Psoas muscle (tissue), 8 donors: ENCODE data around the gene BDH1. TPM values are rescaled to one million over a fixed set of nuclear protein-coding genes. Genes with fewer than 3 reads are reported as not detected.

Experiments
- ATAC-seq, 4 donors: fragments of 200-7000 bp; cut with Tn5 transposase; one replicate each; pipeline ENCODE4 v1.9.1; 2020; ENCODE audit warnings: moderate library complexity in 3 of 4, mild to moderate bottlenecking in 2 of 4
- DNase-seq, 2 donors: peaks; one replicate each; pipeline ENCODE4 v3.0.0-alpha.2; 2020
- H3K27ac ChIP-seq: fragments of 200-600 bp; one replicate; pipeline ENCODE4 v1.8.0; 2022
- H3K27me3 ChIP-seq, 3 donors: fragments of 200-600 bp in 1 of 3; one replicate each; pipeline versions ENCODE4 v1.6.1 to v1.8.0; 2013 to 2022; ENCODE audit warnings: low read length in 2 of 3, mild to moderate bottlenecking in 2 of 3, moderate library complexity in 1 of 3; ENCODE audit not compliant: insufficient read depth in 3 of 3
- H3K36me3 ChIP-seq, 2 donors: fragments of 200-600 bp in 1 of 2; one replicate each; pipeline versions ENCODE4 v1.6.1 to v1.8.0; 2013 to 2022; ENCODE audit warnings: low read depth in 1 of 2, mild to moderate bottlenecking in 1 of 2, moderate library complexity in 1 of 2; ENCODE audit not compliant: insufficient read depth in 1 of 2
- H3K4me1 ChIP-seq: fragments of 200-600 bp; one replicate; pipeline ENCODE4 v1.8.0; 2022
- H3K4me3 ChIP-seq: fragments of 200-600 bp; one replicate; pipeline ENCODE4 v1.8.0; 2022; ENCODE audit warnings: mild to moderate bottlenecking
- H3K9me3 ChIP-seq: fragments of 200-600 bp; one replicate; pipeline ENCODE4 v1.8.0; 2022
- CTCF ChIP-seq: fragments of 200-600 bp; IDR thresholded peaks from one replicate; pipeline ENCODE4 v1.8.0; 2022; ENCODE audit warnings: antibody characterized with exemption
- WGBS, 3 donors: extraction: QIAGEN DNeasy Blood & Tissue Kit; methylation state at CpG; one replicate each; pipeline versions ENCODE4 v1.1.6 to v1.1.7; 2013; 5-methylcytosine and 5-hydroxymethylcytosine counted together
- intact Hi-C, 2 donors: fragments of 100-400 bp; cut with DNase I; formaldehyde crosslinking; loops; one replicate each; pipeline versions ENCODE4 v1.11.0 to v1.14.2; 2022
- polyA plus RNA-seq, 3 donors: library from polyadenylated mRNA; stranded (reverse); fragments of 200-250 nt; gene quantifications; one replicate each; pipeline ENCODE4 v1.2.3, GENCODE V29; 2013
- total RNA-seq, 4 donors: library from RNA; stranded (reverse); fragmentation: NEBNext Ultra II Directional in 2 of 4; extraction: Animal tissue kit (Norgen Biotek cat#: 25700) in 2 of 4; gene quantifications; one replicate each; pipeline versions ENCODE4 v1.2.1 to v1.2.4, GENCODE V29; 2021 to 2023
- donor health status: healthy with polysubstance abuse.
- donor health status: DM: no; HTN: no; CAD: no; lungs with moderate emphysema.
- donor health status: Bipolar disorder and iron deficiency.
- donor health status: healthy.
- donor health status: DM: yes; HTN: yes; CAD: no.
- donor health status: DM: no; HTN: no; CAD: no.
- donor health status: DM: no; HTN: no; CAD: no.
- donor health status: DM: yes; HTN: yes; CAD: no.

Gene BDH1
- total and polyA plus RNA-seq, 7 donors, result 5.4 to 47.6 (median 16.0) TPM

DNA sequence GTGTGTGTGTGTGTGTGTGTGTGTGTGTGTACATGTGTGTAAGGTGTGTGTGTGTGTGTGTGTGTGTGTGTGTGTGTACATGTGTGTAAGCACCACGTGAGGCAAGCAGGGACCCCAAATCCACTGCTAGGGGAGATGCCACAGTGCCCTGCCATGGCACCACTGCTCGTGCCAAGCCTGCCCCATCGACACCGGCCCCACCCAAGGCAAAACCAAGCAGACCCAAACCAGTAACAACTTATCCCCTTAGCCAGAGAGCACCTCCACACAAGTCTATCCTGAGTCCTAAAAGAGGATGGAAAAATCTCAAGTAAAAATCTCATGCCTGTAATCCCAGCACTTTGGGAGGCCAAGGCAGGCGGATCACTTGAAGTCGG is 45.1 kb downstream of the BDH1 start:
- Histone ChIP-seq H3K27ac (no peak overlapping the region), H3K4me3 (no peak overlapping the region), H3K4me1 (no peaks in the 10 kb centered on the region), H3K36me3 (peaks cover 0 to 4% of the 10 kb centered on the region in 2 donors), H3K27me3 (peaks cover 0 to 4% (median 0%) of the 10 kb centered on the region in 3 donors), H3K9me3 (no peaks in the 10 kb centered on the region)
- TF ChIP-seq CTCF, result no peak
- ATAC-seq, result peak in 1 of 4 donors; percentile 7
- 76 to 85% (median 85%) methylated on average over 6 of the region's 6 CpGs for WGBS, 3 donors
- no peak for DNase-seq
- intact Hi-C loops, result loop anchor here in 1 of 2 donors (2.0 kb wide), 2 partner anchors 254 to 284 kb away; no protein-coding TSS in a partner anchor

DNA sequence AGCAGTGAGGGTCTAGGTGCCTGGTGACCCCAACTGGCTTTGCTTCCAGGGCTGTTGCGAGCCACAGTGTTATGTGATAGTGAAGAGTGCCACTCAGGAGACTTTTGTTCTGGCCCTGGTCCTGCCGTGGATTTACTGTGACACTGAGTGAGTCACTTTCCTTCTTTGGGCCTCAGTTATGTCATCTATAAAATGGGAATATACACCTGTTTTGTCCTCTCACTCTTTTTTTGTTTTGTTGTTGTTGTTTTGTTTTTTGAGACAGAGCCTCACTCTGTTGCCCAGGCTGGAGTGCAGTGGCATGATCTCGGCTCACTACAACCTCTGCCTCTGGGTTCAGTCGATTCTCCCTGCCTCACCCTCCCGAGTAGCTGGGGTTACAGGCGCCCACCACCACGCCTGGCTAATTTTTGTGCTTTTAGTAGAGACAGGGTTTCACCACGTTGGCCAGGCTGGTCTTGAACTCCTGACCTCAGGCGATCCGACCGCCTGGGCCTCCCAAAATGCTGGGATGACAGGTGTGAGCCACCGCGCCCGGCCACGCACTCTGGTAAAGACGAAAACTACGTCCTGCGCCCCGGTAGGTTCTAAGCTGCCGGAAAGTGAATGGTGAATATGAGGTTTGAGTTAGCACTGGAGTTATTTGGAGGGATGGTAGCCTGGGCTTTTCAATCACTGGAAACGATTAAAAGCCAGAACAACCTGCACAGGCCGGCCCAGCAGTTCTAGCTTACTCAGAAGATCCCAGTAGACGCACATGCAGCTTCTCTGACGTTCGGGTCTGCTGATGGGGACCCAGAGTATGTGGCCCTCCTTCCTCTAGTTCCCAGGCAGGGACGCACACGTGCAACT is 46.6 kb downstream of the BDH1 start:
- intact Hi-C loops, result loop anchor here in 1 of 2 donors (5.0 kb wide), 1 partner anchor 287 kb away; no protein-coding TSS in a partner anchor
- no peaks in the 10 kb centered on the region for H3K9me3 ChIP-seq
- no peak for DNase-seq
- H3K36me3 ChIP-seq, result peaks cover 0 to 4% of the 10 kb centered on the region in 2 donors
- peaks cover 0 to 4% (median 0%) of the 10 kb centered on the region in 3 donors for H3K27me3 ChIP-seq
- WGBS, 3 donors, result 85 to 89% (median 89%) methylated on average over 27 of the region's 27 CpGs
- no peak overlapping the region for H3K27ac ChIP-seq
- H3K4me1 ChIP-seq, result no peaks in the 10 kb centered on the region
- TF ChIP-seq CTCF, result no peak
- H3K4me3 ChIP-seq, result peak overlapping the region; percentile 68
- ATAC-seq, result peak in 1 of 4 donors; percentile 17

DNA sequence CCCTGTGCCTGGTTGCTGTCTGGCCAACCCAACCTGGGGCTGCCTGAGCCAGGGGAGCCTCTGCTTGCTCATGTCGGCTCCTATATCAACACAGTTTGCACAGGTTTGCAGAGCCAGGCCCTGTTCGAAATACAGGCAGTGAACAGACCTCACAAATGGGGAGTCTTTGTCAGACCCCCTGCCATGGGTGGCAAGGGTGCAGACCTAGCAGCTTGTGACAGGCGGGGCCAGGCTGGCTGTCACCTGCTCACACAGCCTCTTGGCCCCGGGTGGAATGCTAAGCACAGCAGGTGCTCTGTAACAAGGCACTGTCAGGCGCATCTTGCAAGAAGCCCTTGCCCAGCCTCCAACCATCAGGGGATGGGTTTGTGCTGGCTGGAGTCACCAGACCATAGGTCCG is 47.3 kb downstream of the BDH1 start:
- no peaks in the 10 kb centered on the region for H3K4me1 ChIP-seq
- intact Hi-C loops, result loop anchor here in 1 of 2 donors (5.0 kb wide), 1 partner anchor 286 kb away; no protein-coding TSS in a partner anchor
- no peak overlapping the region for H3K27ac ChIP-seq
- no peaks in the 10 kb centered on the region for H3K9me3 ChIP-seq
- H3K27me3 ChIP-seq, result peaks cover 0 to 4% (median 0%) of the 10 kb centered on the region in 3 donors
- H3K4me3 ChIP-seq, result no peak overlapping the region
- no peak for TF ChIP-seq CTCF
- ATAC-seq, result no peak
- 61 to 69% (median 62%) methylated on average over 6 of the region's 6 CpGs for WGBS, 3 donors
- peaks cover 0 to 4% of the 10 kb centered on the region in 2 donors for H3K36me3 ChIP-seq
- DNase-seq, result no peak

- DNase-seq, result no peak
- no peak overlapping the region for H3K4me3 ChIP-seq
- peaks cover 0 to 4% (median 0%) of the 10 kb centered on the region in 3 donors for H3K27me3 ChIP-seq
- 55 to 67% (median 58%) methylated on average over 8 of the region's 8 CpGs for WGBS, 3 donors
- no peak overlapping the region for H3K27ac ChIP-seq
- no peak for TF ChIP-seq CTCF
- no peak for ATAC-seq
- no peaks in the 10 kb centered on the region for H3K4me1 ChIP-seq
- peaks cover 0 to 4% of the 10 kb centered on the region in 2 donors for H3K36me3 ChIP-seq
- no peaks in the 10 kb centered on the region for H3K9me3 ChIP-seq
- intact Hi-C loops, result loop anchor here in 1 of 2 donors (5.0 kb wide), 1 partner anchor 286 kb away; no protein-coding TSS in a partner anchor
Measured at GRCh38 chr3:197508051-197508451, 47.7 kb downstream of the BDH1 start.
